HL-60/S4 treated with retinoic acid at 250 ng/mL for 4 days and 3 days (cell line): ENCODE results near the gene NOL4L.

ENCODE experiments used
- in situ Hi-C: fragments of 300-500 bp; cut with MboI; formaldehyde crosslinking; loops from 2 replicates; pipeline ENCODE4 v1.7.0; 2022; ENCODE audit warnings: low sequenced_read_pairs

The NOL4L gene

DNA sequence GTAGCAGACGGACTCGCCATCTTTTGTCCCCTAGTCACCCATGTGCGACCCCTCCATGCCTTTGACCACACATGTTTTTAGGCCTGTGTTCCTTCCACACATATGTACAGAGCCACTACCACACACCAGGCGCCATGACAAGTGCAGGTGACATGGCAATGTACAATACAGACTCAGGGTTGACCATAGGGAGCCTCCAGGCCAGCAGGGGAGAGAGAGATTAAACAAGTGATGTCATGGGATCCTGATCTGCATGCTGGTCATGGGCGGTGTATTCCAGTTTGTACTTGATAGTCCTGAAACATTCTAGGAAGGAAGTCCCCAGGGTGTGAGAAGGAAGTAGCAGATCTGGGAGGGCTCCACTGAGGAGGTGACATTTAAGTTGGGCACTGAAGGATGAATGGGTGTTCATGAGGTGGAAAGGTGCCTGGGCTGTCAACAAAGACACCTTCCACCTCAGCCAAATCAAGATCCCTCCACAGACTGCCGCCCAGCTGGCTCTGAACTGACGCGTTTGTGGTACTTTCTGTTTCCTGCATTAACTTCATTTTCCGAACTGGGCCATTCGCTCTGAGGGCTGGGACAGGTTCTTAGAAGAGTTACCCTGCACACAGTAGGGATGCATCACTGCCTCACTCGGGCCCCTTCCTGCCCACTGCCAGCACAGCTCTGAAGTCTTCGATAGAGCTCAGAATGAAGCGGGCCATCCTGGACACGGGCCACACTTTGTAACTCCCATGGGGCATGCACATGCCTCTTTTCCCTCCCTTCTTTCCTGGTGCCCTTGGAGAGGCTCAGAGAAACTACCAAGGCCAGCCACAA lies 94.0 kb downstream of the NOL4L start:
- in situ Hi-C loops, result no loop called here

DNA sequence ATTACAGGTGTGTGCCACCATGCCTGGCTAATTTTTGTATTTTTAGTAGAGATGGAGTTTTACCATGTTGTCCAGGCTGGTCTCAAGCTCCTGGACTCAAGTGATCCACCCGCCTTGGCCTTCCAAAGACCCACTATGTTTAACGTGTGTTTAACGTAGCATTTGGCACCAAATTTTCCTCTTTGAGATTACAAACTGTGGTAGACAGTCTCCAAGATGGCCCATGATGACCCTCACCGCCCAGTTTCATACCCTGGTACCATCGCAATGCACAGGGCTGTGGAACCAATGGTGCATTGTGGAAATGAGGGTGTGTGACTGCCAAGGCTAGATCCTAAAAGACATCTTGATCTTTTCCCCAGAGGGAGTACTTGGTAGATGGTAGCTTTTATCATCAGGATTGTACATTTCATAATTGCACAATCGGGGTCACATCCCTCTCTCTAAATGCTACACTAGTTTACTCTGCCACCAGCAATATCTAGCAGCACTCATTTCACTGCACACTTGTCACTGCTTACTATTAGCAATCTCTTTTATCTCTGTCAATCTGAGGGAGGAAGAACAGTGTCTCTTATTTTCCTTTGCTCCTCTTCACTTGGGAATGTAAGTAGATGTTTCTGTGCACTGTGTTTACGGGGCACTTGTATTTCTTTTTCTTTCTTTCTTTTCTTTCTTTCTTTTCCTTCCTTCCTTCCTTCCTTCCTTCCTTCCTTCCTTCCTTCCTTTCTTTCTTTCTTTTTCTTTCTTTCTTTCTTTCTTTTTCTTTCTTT lies 96.9 kb downstream of the NOL4L start:
- in situ Hi-C loops, result no loop called here

GRCh38 chr20:32487381-32487780 lies 97.8 kb downstream of the NOL4L start:
- in situ Hi-C loops, result no loop called here

- in situ Hi-C loops, result no loop called here
Observed at GRCh38 chr20:32485770-32486478, 99.2 kb downstream of the NOL4L start.

DNA sequence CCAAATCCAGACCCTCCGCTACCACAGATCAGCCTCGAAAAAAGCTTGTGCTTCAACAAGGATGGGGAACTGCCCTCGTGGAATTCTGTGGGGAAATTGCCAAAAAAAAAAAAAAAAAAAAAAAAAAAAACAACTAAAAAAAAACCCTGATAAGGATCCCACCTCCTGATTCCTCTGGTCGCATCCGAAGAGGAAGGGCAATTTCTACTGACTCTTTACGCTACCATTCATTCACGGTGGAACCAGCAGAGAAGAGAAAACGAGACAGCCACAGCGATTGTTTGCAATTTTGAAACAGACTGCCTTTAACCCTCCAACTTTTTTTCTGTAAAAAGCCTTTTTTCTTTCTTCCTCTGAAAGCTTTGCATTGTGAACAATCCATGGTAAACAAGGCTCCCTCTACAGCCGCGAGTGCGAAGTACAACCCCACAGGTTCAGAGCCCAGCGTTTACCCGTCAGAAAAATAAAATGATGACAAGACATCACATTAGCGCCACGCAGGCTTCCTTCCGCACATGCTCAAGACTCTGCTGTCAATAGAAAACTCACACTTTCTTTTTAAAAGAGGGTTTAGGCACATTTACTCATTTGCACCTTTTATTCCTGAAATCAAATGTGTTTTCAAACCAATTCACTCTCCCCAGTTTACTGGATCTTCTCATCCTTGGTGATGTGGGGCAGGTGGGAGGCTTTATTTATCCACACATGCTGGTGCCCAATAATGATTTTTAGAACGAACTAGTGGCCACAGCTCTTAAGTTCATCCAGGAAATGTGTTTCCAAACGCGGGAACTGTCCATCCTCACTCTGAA lies 100.0 kb downstream of the NOL4L start:
- in situ Hi-C loops, result no loop called here

DNA sequence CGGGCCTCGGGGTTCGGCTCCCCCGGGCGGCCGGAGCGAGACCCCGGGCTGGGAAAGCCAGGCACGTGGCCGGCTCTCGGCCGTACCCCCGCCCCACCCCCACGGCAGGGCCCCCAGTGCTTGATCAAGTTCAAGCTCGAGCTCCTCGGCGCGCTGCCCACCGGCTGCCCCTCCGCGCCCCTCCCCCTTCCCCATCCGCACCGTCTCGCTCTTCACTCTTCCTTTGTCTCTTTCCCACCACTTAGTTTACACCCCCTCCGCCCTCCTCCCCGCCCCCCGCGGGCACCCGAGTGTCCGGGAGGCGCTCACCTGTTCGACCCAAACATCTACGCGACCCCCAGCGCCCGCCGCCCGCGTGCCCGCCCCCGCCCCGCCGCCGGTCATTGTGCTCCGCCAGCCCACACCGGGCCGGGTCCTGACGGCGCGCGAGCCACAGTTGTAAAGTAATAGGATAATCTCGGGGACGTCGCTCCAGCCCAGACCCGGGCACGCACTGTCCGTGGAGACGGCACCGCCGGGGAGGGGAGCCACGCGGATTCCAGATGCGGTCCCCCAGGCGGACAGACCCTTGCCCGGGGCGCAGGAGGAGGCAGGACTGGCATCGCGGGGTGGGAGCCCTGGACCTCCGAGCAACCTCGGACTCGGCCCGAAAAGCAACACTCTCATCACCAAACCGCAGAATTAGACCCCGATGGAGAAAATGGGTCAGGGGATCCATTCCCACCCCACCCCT lies 100.7 kb downstream of the NOL4L start:
- in situ Hi-C loops, result no loop called here

GRCh38 chr20:32483351-32484224 lies 101.5 kb downstream of the NOL4L start:
- in situ Hi-C loops, result no loop called here

DNA sequence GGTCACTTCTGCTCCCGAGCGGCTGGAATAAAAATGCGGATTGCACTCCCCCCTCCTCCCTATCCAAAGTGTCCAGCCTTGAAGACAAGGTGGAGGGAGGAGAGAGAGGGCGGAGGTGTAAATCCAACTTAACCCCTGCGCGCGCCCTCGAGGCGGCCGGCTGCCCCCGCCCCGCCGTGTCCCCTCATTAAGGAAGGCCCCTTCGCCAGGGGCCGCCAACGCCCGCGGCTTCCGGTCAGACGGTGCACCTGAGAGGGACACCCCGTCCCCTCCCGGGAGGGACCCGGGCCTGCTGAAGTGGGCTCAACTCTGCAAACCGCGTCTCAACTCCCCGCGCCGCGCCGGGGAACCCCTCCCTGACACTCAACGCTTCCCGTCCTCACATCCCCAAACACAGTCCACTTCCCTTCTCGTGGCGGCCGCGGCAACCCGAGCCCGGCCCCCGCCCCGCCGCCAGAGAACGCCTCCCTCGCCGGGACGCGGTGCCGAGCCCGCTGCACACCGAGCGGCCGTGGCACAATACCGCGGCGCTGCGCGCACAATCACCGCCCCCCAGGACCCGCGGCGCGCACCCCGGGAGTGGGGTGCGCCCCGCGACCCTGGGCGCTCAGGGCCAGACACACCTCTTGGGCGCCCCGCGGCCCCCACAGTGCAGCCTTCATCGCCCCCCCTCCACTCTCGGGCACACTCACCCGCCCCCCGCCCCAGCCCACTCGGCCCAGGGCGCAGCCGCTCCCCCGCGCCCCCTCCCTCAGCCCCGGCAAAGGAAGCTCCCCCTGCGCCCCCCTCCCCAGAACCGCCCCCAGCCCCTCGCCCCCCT lies 102.5 kb downstream of the NOL4L start:
- in situ Hi-C loops, result no loop called here

- in situ Hi-C loops, result no loop called here
Observed at GRCh38 chr20:32482143-32482441, 103.0 kb downstream of the NOL4L start.

DNA sequence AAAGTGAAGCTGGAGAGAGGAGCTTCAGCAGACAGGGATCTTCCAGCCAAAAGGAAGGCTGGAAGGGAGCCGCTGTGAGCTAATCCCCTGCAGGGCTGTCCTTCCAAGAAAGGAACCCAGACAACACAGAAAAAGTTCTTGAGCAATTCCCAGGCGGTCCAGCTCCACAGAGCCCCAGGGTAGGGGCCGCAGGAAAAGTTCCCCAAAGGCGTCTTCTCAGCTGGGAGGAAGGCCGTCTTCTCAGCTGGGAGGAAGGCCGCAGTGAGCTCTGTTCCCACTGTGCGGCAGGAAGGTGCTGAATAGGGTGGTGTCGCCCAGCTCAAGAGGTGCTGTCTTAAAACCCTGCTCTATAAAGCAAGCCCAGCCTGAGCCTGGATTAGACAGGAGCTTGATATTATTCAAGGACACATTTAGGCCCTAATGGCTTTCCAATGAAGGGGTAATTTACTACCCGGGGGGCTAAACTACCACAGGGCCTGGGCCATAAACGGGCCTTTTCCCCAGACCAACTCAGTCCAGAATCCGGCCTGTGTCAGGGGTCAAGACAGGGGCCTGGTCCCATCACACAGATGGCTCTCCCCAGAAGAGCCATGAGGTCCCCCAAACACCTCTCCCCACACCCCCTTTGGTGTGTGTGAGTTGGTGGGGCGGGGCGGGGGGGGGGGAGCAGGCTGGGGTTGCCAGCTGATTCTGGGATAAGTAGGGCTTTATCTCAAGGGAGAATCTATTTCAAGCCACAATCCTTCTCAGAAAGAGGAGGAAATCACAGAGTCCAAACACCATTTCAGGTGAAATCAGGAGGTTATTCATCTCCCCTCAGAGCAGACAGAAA lies 103.6 kb downstream of the NOL4L start:
- in situ Hi-C loops, result no loop called here

DNA sequence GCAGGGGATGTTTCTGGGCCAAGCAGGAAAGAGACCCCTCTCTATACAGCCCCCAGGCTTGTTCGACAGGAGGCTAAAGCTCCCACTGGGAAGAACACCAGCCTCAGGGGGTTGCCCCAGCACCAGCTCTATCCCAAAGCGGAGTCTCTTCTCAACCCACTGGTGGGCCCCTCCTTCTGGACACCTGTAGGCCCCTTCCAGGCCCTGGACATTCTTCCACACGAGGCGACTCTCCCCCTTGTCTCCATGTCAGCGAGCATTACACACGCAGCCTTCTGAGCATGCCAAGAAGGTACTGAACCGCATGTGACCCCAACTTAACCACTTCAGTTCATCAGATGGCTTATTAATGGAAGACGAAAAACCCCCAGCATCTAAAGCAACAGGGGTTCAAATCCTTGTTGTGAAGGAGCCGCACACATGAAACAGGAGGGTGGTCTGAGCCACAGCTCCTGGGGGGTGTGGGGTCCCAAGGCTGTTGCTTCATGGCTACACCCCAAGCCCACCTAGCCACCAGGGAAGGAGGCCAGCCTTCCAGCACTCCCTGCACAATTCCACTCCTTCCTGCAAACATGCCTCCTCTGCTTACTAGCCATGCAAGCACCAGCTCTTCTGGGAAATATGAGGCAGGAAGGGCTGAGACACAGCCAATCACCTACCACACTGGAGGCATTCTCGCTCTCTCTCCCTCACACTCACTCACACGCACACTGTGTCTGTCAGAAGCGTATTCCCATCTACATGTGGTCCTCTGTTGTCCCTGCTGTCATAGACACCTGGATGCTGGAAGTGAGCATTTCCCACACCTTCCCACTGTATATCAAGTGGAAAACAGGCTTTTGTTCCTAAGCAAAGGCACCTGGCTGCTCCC lies 104.5 kb downstream of the NOL4L start:
- in situ Hi-C loops, result no loop called here

DNA sequence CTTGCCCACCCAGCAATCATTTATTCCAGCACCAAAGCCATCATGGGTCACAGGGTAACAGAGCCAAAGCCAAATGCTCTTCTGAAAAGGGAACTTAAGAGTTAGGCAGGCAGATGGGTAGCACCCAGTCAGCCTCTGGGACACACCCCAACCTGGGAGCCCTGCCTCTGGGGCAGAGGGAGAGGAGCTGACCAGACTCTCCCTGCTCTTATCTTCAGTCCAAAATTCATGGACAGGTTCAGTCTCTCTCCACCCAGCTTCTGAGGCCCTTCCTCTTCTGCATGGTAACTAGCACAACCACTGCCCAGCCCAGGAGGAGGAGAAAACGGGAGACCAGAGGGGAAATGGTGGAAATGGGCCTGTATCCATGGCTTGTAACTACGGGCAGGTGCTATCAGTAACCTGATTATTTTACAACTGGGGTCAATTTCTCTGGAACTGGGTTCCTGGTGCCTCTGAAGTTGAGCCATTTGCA lies 105.4 kb downstream of the NOL4L start:
- in situ Hi-C loops, result no loop called here

- in situ Hi-C loops, result no loop called here
Observed at GRCh38 chr20:32479012-32479411, 106.1 kb downstream of the NOL4L start.

DNA sequence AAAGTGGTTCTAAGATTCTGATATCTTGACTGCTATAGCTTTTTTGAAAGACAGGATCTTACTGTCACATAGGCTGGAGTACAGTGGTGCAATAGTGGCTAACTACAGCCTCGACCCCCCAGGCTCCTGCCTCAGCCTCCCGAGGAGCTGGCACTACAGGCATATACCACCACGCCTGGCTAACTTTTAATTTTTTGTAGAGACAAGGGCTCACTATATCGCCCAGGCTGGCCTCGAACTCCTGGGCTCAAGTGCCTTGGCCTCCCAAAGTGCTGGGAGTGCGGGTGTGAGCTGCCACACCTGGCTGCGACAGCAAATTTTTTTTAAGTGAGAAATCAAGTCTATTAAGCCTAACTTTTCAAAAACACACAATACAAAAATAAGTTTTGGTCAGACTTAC lies 106.6 kb downstream of the NOL4L start:
- in situ Hi-C loops, result no loop called here

GRCh38 chr20:32477594-32478512 lies 107.3 kb downstream of the NOL4L start:
- in situ Hi-C loops, result no loop called here
